Esophagus muscularis mucosa (tissue), 4 donors: ENCODE results near the gene FBLN1.

Experiments used
- EP300 ChIP-seq: sonication (generic); formaldehyde crosslinking; IDR thresholded peaks from one replicate; pipeline ENCODE4 v1.6.1; 2017; ENCODE audit warnings: antibody characterized with exemption
- POLR2A ChIP-seq: fragments of 450-650 bp; IDR thresholded peaks from one replicate; pipeline ENCODE4 v1.6.1; 2017; ENCODE audit warnings: antibody characterized with exemption, moderate library complexity, mild to moderate bottlenecking, low read depth
- POLR2AphosphoS5 ChIP-seq, 2 donors: sonication (generic); formaldehyde crosslinking; IDR thresholded peaks; one replicate each; pipeline ENCODE4 v1.6.1; 2017; ENCODE audit warnings: antibody characterized with exemption in 2 of 2
- TF ChIP-seq, protein P1 (sequence below), 3 experiments: fragments of 200-600 bp in 2 of 3; fragments of 450-650 bp in 1 of 3; sonication (generic) in 2 of 3; IDR thresholded peaks; one replicate each; pipeline ENCODE4 v1.5.1; 2017 to 2019; ENCODE audit warnings: antibody characterized with exemption in 3 of 3, mild to moderate bottlenecking in 2 of 3, moderate library complexity in 1 of 3

DNA sequence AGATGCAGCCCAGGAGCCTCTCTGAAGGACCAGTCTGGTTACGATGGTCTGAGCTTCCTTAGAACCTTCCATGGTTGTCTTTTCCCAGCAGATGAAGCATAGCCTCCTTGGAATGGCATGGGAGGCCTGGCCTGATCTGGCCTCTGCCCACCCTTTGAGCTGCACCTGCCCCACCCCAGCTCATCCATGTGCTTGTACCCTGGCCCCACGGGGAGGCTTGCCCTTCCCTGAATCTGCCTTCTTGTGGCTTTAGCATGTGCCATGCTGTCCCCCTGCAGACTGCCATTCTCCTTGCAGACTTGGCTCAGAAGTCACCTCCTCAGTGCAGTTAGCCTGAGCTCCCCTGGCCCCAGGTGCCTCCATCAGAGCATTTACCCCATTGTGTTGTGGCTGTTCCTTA lies 62.5 kb downstream of the FBLN1 start:
- no peak for TF ChIP-seq POLR2AphosphoS5 (IDR thresholded peaks at IDR 0.05)
- no peak for TF ChIP-seq POLR2A
- TF ChIP-seq, protein P1, sequence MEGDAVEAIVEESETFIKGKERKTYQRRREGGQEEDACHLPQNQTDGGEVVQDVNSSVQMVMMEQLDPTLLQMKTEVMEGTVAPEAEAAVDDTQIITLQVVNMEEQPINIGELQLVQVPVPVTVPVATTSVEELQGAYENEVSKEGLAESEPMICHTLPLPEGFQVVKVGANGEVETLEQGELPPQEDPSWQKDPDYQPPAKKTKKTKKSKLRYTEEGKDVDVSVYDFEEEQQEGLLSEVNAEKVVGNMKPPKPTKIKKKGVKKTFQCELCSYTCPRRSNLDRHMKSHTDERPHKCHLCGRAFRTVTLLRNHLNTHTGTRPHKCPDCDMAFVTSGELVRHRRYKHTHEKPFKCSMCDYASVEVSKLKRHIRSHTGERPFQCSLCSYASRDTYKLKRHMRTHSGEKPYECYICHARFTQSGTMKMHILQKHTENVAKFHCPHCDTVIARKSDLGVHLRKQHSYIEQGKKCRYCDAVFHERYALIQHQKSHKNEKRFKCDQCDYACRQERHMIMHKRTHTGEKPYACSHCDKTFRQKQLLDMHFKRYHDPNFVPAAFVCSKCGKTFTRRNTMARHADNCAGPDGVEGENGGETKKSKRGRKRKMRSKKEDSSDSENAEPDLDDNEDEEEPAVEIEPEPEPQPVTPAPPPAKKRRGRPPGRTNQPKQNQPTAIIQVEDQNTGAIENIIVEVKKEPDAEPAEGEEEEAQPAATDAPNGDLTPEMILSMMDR (IDR thresholded peaks at IDR 0.05), result no peak
- no peak for TF ChIP-seq EP300
